ENCODE measurements around the gene NUP43. TPM values are rescaled to one million over a fixed set of nuclear protein-coding genes. Genes with fewer than 3 reads are reported as not detected.
"Not testable (repeated sequence)": the region's sequence is repeated elsewhere in the genome, so short reads cannot be mapped to it uniquely, and the experiment has no call there.

The NUP43 gene
- polyA plus RNA-seq, 1 donor: 67.9 TPM

DNA sequence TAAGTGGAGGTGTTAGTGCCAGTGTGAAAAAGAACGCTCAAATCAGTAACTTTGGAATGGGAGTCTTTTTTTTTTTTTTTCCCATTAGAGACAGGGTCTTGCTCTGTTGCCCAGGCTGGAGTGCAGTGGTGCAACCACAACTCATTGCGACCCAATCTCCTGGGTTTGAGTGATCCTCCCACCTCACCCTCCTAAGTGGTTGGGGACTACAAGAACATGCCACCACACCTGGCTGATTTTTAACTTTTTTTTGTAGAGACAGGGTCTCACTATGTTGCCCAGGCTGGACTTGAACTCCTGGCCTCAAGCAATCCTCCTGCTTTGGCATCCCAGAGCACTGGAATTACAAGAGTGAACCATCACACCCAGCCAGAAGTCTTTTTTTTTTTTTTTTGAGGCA is 48.2 kb downstream of the NUP43 start:
- no peak for DNase-seq

DNA sequence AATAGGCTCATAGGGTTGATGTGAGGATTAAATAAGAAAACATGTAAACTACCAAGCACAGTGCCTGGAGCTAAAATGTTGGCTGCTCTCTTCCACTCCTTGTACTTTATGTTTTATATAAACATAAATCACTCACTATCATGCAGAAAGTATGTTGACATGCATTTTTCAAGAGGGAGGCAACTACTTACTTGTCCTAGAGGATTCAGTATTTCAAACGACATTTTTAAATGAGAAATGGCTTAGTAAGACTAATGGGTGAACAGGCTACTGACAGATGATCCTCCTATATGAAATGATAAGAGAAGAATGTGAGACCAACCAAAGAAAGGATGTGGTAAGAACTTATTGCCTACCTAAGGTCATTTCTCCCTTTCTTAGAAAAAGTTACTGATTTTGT is 49.4 kb downstream of the NUP43 start:
- no peak for DNase-seq

GRCh38 chr6:149694921-149695320 is 51.4 kb downstream of the NUP43 start:
- DNase-seq: no peak

DNA sequence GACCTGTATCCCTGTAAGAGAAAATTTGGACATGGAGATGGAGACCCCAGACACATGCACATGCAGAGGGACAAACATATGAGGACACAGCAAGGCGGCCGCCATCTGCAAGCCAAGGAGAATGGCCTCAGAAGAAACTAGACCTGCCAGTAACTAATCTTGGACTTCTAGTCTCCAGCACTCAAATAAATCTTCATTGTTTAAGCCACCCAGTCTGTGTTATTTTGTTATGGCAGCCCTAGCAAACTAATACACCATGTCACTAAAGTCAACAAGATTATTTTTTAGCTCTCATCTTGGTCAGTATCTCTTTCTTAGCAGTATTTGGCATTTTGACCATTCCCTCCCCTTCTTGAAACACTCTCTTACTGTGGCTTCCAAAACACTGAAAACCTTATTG is 55.1 kb downstream of the NUP43 start:
- DNase-seq: no peak

- DNase-seq: no peak
These were observed 60.1 kb downstream of the NUP43 start for GRCh38 chr6:149686230-149686629.

- DNase-seq: no peak
These were observed 63.0 kb downstream of the NUP43 start for GRCh38 chr6:149683256-149683859.

DNA sequence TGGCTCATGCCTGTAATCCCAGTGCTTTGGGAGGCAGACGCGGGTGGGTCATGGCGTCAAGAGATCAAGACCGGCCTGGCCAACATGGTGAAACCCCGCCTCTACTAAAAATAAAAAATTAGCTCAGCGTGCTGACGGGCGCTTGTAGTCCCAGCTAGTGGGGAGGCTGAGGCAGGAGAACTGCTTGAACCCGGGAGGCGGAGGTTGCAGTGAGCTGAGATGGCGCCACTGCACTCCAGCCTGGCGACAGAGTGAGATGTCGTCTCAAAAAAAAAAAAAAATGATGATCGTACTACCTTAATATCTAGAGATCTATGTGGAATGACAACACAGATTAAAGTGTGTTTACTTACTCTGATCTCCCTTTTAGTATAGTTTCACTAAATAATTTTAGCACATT is 64.5 kb downstream of the NUP43 start:
- not testable (repeated sequence) for DNase-seq

DNA sequence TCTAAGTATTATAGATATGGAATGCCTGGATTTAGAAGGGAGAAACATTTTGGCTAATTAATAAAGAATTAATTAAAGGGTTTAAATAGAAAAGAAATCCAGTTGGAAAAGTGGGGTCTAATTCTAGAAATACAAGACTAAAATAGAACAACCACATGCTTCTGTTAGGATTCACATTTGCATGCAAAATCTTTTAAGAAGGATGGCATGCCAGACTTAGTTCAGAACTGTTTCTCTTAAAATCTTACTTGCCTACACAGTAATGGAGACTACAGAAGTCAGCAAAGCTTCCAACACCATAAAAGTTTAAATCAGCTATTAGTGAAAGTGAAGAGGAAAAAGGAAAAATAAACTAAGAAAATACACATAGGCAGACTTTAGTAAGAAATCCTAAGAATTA is 65.1 kb downstream of the NUP43 start:
- no peak for DNase-seq

DNA sequence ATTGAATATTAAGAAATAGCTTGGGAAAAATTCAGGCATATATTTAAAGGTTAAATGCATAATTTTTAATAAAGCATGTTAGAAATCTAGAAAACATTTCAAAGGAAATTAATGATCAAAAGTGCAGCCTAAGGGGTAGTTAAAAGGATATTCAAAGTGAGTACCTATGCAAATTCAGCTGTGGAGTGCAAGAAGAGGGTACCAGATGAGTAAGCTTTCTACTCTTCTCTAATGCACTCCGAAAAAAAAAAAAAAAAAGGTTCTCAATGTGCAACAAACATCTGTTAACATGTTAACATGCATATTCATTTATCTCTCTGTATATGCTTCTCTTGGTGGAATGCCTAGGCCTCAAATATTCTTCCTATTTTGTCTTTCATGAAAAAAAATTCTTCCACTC is 65.8 kb downstream of the NUP43 start:
- no peak for DNase-seq

Other genes starting within 250 kb of the NUP43 start
- gene PPIL4, start 200.5 kb downstream of the NUP43 start, polyA plus RNA-seq (ENCODE audit: insufficient read length): 66.2 TPM
- 95.2 TPM for gene GINM1, start 180.2 kb downstream of the NUP43 start, polyA plus RNA-seq (ENCODE audit: insufficient read length)
- gene KATNA1, start 97.8 kb downstream of the NUP43 start, polyA plus RNA-seq (ENCODE audit: insufficient read length): 32.6 TPM
- gene LATS1, start 28.4 kb downstream of the NUP43 start, polyA plus RNA-seq (ENCODE audit: insufficient read length): 37.9 TPM
- 89.1 TPM for gene PCMT1, start 3.2 kb upstream of the NUP43 start, polyA plus RNA-seq (ENCODE audit: insufficient read length)
- gene LRP11, start 117.8 kb upstream of the NUP43 start, polyA plus RNA-seq (ENCODE audit: insufficient read length): 40.4 TPM
- 0.37 TPM for gene RAET1E, start 151.6 kb upstream of the NUP43 start, polyA plus RNA-seq (ENCODE audit: insufficient read length)
- 1.4 TPM for gene RAET1G, start 176.6 kb upstream of the NUP43 start, polyA plus RNA-seq (ENCODE audit: insufficient read length)
- gene ULBP2, start 195.5 kb upstream of the NUP43 start, polyA plus RNA-seq (ENCODE audit: insufficient read length): 0.88 TPM
- gene ULBP1, start 217.4 kb upstream of the NUP43 start, polyA plus RNA-seq (ENCODE audit: insufficient read length): 2.1 TPM